HEK293 (cell line): ENCODE data around the gene UNC119.
"Not testable (repeated sequence)": the region's sequence is repeated elsewhere in the genome, so short reads cannot be mapped to it uniquely, and the experiment has no call there.

Experiments
- CTCF ChIA-PET: fragments of 350-600 bp; formaldehyde crosslinking; extraction: SDS; loops from one replicate; lab custom pipeline; 2021; ENCODE audit warnings: antibody characterized with exemption; lab: Yijun Ruan, JAX
- POLR2A ChIA-PET: fragments of 300-600 bp; formaldehyde crosslinking; extraction: SDS; loops from one replicate; lab custom pipeline; 2020; ENCODE audit warnings: antibody characterized with exemption, inconsistent platforms; lab: Yijun Ruan, JAX
- H3K27ac ChIP-seq: fragments of 200-500 bp; sonication (Bioruptor generic); 2 replicates; pipeline ENCODE4 v1.5.1; 2014; ENCODE audit warnings: low read depth, low read length, control low read depth, inconsistent platforms; ENCODE audit errors: extremely low read depth
- H3K36me3 ChIP-seq, 2 experiments: fragments of 200-500 bp in 1 of 2; sonication (Bioruptor generic) in 1 of 2; 1 replicate in 1 of 2; 2 replicates in 1 of 2; pipeline ENCODE4 v1.5.1; 2014 to 2017; ENCODE audit warnings: inconsistent platforms in 2 of 2, low read length in 2 of 2; ENCODE audit not compliant: control insufficient read depth in 2 of 2, insufficient read depth in 1 of 2
- H3K4me1 ChIP-seq: fragments of 200-500 bp; sonication (Bioruptor generic); 2 replicates; pipeline ENCODE4 v1.5.1; 2014; ENCODE audit warnings: mild to moderate bottlenecking, low read length, inconsistent platforms; ENCODE audit not compliant: control insufficient read depth, insufficient read depth
- H3K4me3 ChIP-seq: 2 replicates; pipeline ENCODE4 v1.5.1; 2011; ENCODE audit warnings: low read depth, mild to moderate bottlenecking, control low read depth, low read length, moderate library complexity
- H3K9me3 ChIP-seq: fragments of 200-500 bp; sonication (Bioruptor generic); 2 replicates; pipeline ENCODE4 v1.5.1; 2014; ENCODE audit warnings: low read depth, low read length, inconsistent platforms; ENCODE audit not compliant: control insufficient read depth, insufficient read depth
- BCL11A ChIP-seq: fragments of 450-650 bp; formaldehyde crosslinking; IDR thresholded peaks from 2 replicates; pipeline ENCODE4 v1.5.1; 2016; ENCODE audit warnings: low read depth, missing biosample characterization, missing genetic modification characterization
- GLIS2 ChIP-seq: fragments of 450-650 bp; formaldehyde crosslinking; IDR thresholded peaks from 2 replicates; pipeline ENCODE4 v1.5.1; 2016; ENCODE audit warnings: missing biosample characterization, missing genetic modification characterization
- HOXA7 ChIP-seq: sonication (generic); formaldehyde crosslinking; IDR thresholded peaks from 2 replicates; pipeline ENCODE4 v1.8.1; 2022; ENCODE audit warnings: missing genetic modification reagents, borderline replicate concordance
- TRIM28 ChIP-seq: IDR thresholded peaks from 2 replicates; pipeline ENCODE4 v1.6.1; 2011; ENCODE audit warnings: low read length, control low read depth, borderline replicate concordance
- ZBTB17 ChIP-seq: fragments of 450-650 bp; formaldehyde crosslinking; IDR thresholded peaks from 2 replicates; pipeline ENCODE4 v1.5.1; 2016; ENCODE audit warnings: missing biosample characterization, missing genetic modification characterization
- ZBTB7A ChIP-seq: fragments of 450-650 bp; formaldehyde crosslinking; IDR thresholded peaks from 2 replicates; pipeline ENCODE4 v1.5.1; 2016; ENCODE audit warnings: low read depth, missing biosample characterization, missing genetic modification characterization
- ZFP41 ChIP-seq: fragments of 450-650 bp; formaldehyde crosslinking; IDR thresholded peaks from 2 replicates; pipeline ENCODE4 v1.5.1; 2016; ENCODE audit warnings: missing biosample characterization, missing genetic modification characterization, borderline replicate concordance
- ZNF37A ChIP-seq: fragments of 450-650 bp; IDR thresholded peaks from 2 replicates; pipeline ENCODE4 v1.5.1; 2018; ENCODE audit warnings: missing biosample characterization, missing genetic modification characterization
- ZSCAN16 ChIP-seq: fragments of 450-650 bp; formaldehyde crosslinking; IDR thresholded peaks from 2 replicates; pipeline ENCODE4 v1.5.1; 2016; ENCODE audit warnings: missing biosample characterization, missing genetic modification characterization
- TF ChIP-seq, protein P1 (sequence below): fragments of 450-650 bp; formaldehyde crosslinking; IDR thresholded peaks from 2 replicates; pipeline ENCODE4 v1.5.1; 2016; ENCODE audit warnings: missing biosample characterization, missing genetic modification characterization
- TF ChIP-seq, protein P2 (sequence below): fragments of 450-650 bp; formaldehyde crosslinking; IDR thresholded peaks from 2 replicates; pipeline ENCODE4 v1.5.1; 2016; ENCODE audit warnings: missing biosample characterization, missing genetic modification characterization, low read depth
- TF ChIP-seq, protein P3 (sequence below): fragments of 450-650 bp; formaldehyde crosslinking; IDR thresholded peaks from 2 replicates; pipeline ENCODE4 v1.5.1; 2016; ENCODE audit warnings: missing biosample characterization, missing genetic modification characterization
- TF ChIP-seq, protein P4 (sequence below): fragments of 450-650 bp; formaldehyde crosslinking; IDR thresholded peaks from 2 replicates; pipeline ENCODE4 v1.5.1; 2016; ENCODE audit warnings: missing biosample characterization, missing genetic modification characterization
- TF ChIP-seq, protein P5 (sequence below): fragments of 450-650 bp; formaldehyde crosslinking; conservative IDR thresholded peaks from 2 replicates; pipeline ENCODE4 v1.5.1; 2016; ENCODE audit warnings: low read depth, missing biosample characterization, missing genetic modification characterization

Gene UNC119

DNA sequence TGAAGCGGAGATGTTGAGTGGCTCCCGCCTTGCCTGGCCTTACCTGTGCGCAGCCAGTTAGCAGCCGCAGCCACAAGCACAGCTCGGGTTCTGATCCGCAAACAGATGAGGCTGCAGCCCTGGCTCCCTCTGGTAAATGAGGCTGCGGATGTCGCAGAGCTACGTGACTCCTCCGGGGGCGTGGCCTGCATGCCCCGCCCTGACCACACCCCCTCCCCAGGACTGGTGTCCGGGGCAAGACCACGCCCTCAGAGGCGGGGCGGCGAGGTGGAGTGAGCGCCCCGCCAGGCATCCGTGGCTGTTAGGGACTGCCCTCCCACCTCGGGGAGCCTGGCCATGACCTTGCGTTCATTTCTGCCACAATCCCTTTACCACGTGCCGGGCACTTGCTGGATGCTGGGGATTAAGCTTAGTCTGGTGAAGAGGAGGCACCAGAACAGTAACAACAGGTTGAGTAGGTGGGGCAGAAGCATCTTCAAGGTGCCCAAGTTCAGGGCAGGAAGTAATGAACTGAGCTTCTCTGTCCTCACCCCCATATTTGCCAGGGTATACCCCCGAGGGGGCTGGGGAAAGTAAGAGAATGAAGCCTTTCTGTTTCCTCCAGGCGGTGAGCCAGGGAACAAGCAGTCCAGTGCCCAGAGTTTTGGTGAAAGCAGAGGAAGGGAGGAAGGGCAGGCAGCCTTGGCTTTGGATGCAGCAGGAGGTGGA is 24.5 kb upstream of the UNC119 start, which contains the start of gene ALDOC (continued):
- TF ChIP-seq, protein P1, sequence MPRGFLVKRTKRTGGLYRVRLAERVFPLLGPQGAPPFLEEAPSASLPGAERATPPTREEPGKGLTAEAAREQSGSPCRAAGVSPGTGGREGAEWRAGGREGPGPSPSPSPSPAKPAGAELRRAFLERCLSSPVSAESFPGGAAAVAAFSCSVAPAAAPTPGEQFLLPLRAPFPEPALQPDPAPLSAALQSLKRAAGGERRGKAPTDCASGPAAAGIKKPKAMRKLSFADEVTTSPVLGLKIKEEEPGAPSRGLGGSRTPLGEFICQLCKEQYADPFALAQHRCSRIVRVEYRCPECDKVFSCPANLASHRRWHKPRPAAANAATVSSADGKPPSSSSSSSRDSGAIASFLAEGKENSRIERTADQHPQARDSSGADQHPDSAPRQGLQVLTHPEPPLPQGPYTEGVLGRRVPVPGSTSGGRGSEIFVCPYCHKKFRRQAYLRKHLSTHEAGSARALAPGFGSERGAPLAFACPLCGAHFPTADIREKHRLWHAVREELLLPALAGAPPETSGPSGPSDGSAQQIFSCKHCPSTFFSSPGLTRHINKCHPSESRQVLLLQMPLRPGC (tag by site-specific recombination), result no peak
- TF ChIP-seq, protein P2, sequence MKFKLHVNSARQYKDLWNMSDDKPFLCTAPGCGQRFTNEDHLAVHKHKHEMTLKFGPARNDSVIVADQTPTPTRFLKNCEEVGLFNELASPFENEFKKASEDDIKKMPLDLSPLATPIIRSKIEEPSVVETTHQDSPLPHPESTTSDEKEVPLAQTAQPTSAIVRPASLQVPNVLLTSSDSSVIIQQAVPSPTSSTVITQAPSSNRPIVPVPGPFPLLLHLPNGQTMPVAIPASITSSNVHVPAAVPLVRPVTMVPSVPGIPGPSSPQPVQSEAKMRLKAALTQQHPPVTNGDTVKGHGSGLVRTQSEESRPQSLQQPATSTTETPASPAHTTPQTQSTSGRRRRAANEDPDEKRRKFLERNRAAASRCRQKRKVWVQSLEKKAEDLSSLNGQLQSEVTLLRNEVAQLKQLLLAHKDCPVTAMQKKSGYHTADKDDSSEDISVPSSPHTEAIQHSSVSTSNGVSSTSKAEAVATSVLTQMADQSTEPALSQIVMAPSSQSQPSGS (tag by site-specific recombination), result no peak
- TF ChIP-seq ZBTB17 (tag by site-specific recombination) (peak; percentile 53), ZFP41 (no peak), ZBTB7A (tag by site-specific recombination) (no peak), TRIM28 (no peak), ZSCAN16 (no peak), BCL11A (no peak), ZNF37A (tag by site-specific recombination) (no peak), GLIS2 (peak; percentile 69), HOXA7 (CRISPR knock-in tag) (no peak)
- TF ChIP-seq, protein P3, sequence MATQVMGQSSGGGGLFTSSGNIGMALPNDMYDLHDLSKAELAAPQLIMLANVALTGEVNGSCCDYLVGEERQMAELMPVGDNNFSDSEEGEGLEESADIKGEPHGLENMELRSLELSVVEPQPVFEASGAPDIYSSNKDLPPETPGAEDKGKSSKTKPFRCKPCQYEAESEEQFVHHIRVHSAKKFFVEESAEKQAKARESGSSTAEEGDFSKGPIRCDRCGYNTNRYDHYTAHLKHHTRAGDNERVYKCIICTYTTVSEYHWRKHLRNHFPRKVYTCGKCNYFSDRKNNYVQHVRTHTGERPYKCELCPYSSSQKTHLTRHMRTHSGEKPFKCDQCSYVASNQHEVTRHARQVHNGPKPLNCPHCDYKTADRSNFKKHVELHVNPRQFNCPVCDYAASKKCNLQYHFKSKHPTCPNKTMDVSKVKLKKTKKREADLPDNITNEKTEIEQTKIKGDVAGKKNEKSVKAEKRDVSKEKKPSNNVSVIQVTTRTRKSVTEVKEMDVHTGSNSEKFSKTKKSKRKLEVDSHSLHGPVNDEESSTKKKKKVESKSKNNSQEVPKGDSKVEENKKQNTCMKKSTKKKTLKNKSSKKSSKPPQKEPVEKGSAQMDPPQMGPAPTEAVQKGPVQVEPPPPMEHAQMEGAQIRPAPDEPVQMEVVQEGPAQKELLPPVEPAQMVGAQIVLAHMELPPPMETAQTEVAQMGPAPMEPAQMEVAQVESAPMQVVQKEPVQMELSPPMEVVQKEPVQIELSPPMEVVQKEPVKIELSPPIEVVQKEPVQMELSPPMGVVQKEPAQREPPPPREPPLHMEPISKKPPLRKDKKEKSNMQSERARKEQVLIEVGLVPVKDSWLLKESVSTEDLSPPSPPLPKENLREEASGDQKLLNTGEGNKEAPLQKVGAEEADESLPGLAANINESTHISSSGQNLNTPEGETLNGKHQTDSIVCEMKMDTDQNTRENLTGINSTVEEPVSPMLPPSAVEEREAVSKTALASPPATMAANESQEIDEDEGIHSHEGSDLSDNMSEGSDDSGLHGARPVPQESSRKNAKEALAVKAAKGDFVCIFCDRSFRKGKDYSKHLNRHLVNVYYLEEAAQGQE (tag by site-specific recombination), result no peak
- TF ChIP-seq, protein P4, sequence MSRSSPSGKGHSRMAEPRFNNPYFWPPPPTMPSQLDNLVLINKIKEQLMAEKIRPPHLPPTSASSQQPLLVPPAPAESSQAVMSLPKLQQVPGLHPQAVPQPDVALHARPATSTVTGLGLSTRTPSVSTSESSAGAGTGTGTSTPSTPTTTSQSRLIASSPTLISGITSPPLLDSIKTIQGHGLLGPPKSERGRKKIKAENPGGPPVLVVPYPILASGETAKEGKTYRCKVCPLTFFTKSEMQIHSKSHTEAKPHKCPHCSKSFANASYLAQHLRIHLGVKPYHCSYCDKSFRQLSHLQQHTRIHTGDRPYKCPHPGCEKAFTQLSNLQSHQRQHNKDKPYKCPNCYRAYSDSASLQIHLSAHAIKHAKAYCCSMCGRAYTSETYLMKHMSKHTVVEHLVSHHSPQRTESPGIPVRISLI (tag by site-specific recombination), result no peak
- TF ChIP-seq, protein P5, sequence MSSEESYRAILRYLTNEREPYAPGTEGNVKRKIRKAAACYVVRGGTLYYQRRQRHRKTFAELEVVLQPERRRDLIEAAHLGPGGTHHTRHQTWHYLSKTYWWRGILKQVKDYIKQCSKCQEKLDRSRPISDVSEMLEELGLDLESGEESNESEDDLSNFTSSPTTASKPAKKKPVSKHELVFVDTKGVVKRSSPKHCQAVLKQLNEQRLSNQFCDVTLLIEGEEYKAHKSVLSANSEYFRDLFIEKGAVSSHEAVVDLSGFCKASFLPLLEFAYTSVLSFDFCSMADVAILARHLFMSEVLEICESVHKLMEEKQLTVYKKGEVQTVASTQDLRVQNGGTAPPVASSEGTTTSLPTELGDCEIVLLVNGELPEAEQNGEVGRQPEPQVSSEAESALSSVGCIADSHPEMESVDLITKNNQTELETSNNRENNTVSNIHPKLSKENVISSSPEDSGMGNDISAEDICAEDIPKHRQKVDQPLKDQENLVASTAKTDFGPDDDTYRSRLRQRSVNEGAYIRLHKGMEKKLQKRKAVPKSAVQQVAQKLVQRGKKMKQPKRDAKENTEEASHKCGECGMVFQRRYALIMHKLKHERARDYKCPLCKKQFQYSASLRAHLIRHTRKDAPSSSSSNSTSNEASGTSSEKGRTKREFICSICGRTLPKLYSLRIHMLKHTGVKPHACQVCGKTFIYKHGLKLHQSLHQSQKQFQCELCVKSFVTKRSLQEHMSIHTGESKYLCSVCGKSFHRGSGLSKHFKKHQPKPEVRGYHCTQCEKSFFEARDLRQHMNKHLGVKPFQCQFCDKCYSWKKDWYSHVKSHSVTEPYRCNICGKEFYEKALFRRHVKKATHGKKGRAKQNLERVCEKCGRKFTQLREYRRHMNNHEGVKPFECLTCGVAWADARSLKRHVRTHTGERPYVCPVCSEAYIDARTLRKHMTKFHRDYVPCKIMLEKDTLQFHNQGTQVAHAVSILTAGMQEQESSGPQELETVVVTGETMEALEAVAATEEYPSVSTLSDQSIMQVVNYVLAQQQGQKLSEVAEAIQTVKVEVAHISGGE (tag by site-specific recombination), result no peak

DNA sequence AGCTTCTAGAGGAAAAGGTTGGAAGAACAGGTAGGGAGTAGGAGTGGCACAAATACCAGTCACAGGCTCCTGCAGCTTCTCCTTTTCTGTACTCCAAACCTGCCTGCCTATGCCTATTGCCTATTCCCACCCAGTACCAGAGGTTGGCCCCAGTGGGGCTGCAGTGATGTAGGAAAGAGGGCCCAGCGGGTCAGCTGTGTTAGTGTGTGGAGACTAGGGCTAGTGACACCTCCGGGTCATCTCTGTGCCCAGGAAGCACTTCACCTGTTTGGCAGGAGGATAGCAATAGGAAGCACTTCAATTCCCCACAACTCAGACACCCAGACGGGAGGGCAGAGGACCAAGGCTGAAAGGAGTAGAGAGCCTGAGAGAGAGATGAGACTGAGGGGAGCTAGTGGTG is 23.6 kb upstream of the UNC119 start:
- ChIA-PET CTCF (interaction anchor here (0.6 to 1.8 kb wide), 3 partner anchors 25 to 36 kb away, joined by 4 to 11 read pairs (median 8); no protein-coding TSS in a partner anchor), POLR2A (interaction anchor here (1.2 to 2.4 kb wide), 4 partner anchors 12 to 25 kb away, joined by 4 to 12 read pairs (median 7); no protein-coding TSS in a partner anchor)
- H3K4me1 ChIP-seq, H3K4me3 ChIP-seq, H3K9me3 ChIP-seq, H3K27ac ChIP-seq: not testable (repeated sequence)
- H3K36me3 ChIP-seq, result peaks cover 24 to 57% of the 10 kb centered on the region in 2 experiments
